HEK293 (cell line): ENCODE results near the gene DSCAM.

Experiments
- CTCF ChIA-PET: fragments of 350-600 bp; formaldehyde crosslinking; extraction: SDS; loops from one replicate; lab custom pipeline; 2021; ENCODE audit warnings: antibody characterized with exemption; lab: Yijun Ruan, JAX
- POLR2A ChIA-PET: fragments of 300-600 bp; formaldehyde crosslinking; extraction: SDS; loops from one replicate; lab custom pipeline; 2020; ENCODE audit warnings: antibody characterized with exemption, inconsistent platforms; lab: Yijun Ruan, JAX
- H3K27ac ChIP-seq: fragments of 200-500 bp; sonication (Bioruptor generic); 2 replicates; pipeline ENCODE4 v1.5.1; 2014; ENCODE audit warnings: low read depth, low read length, control low read depth, inconsistent platforms; ENCODE audit errors: extremely low read depth
- H3K36me3 ChIP-seq, 2 experiments: fragments of 200-500 bp in 1 of 2; sonication (Bioruptor generic) in 1 of 2; 1 replicate in 1 of 2; 2 replicates in 1 of 2; pipeline ENCODE4 v1.5.1; 2014 to 2017; ENCODE audit warnings: inconsistent platforms in 2 of 2, low read length in 2 of 2; ENCODE audit not compliant: control insufficient read depth in 2 of 2, insufficient read depth in 1 of 2
- H3K4me1 ChIP-seq: fragments of 200-500 bp; sonication (Bioruptor generic); 2 replicates; pipeline ENCODE4 v1.5.1; 2014; ENCODE audit warnings: mild to moderate bottlenecking, low read length, inconsistent platforms; ENCODE audit not compliant: control insufficient read depth, insufficient read depth
- H3K4me3 ChIP-seq: 2 replicates; pipeline ENCODE4 v1.5.1; 2011; ENCODE audit warnings: low read depth, mild to moderate bottlenecking, control low read depth, low read length, moderate library complexity
- H3K9me3 ChIP-seq: fragments of 200-500 bp; sonication (Bioruptor generic); 2 replicates; pipeline ENCODE4 v1.5.1; 2014; ENCODE audit warnings: low read depth, low read length, inconsistent platforms; ENCODE audit not compliant: control insufficient read depth, insufficient read depth
- AEBP2 ChIP-seq: fragments of 450-650 bp; formaldehyde crosslinking; IDR thresholded peaks from 2 replicates; pipeline ENCODE4 v1.5.1; 2016; ENCODE audit warnings: missing biosample characterization, missing genetic modification characterization, borderline replicate concordance
- HOXA7 ChIP-seq: sonication (generic); formaldehyde crosslinking; IDR thresholded peaks from 2 replicates; pipeline ENCODE4 v1.8.1; 2022; ENCODE audit warnings: missing genetic modification reagents, borderline replicate concordance
- KLF7 ChIP-seq: fragments of 450-650 bp; formaldehyde crosslinking; IDR thresholded peaks from 2 replicates; pipeline ENCODE4 v1.5.1; 2016; ENCODE audit warnings: missing biosample characterization, missing genetic modification characterization, borderline replicate concordance
- KLF9 ChIP-seq: fragments of 450-650 bp; formaldehyde crosslinking; IDR thresholded peaks from 2 replicates; pipeline ENCODE4 v1.5.1; 2016; ENCODE audit warnings: missing biosample characterization, missing genetic modification characterization, low read depth
- REPIN1 ChIP-seq: fragments of 450-650 bp; formaldehyde crosslinking; IDR thresholded peaks from 2 replicates; pipeline ENCODE4 v1.5.1; 2017; ENCODE audit warnings: missing biosample characterization, missing genetic modification characterization, low read depth
- SALL2 ChIP-seq: fragments of 450-650 bp; formaldehyde crosslinking; IDR thresholded peaks from 2 replicates; pipeline ENCODE4 v1.5.0; 2017; ENCODE audit warnings: missing biosample characterization, mild to moderate bottlenecking, missing genetic modification characterization, borderline replicate concordance
- SP3 ChIP-seq: fragments of 450-650 bp; formaldehyde crosslinking; IDR thresholded peaks from 2 replicates; pipeline ENCODE4 v1.5.1; 2016; ENCODE audit warnings: missing biosample characterization, missing genetic modification characterization
- TSHZ1 ChIP-seq: fragments of 450-650 bp; formaldehyde crosslinking; IDR thresholded peaks from 2 replicates; pipeline ENCODE4 v1.5.1; 2016; ENCODE audit warnings: missing biosample characterization, missing genetic modification characterization, borderline replicate concordance
- ZBTB1 ChIP-seq: fragments of 450-650 bp; formaldehyde crosslinking; IDR thresholded peaks from 2 replicates; pipeline ENCODE4 v1.5.1; 2016; ENCODE audit warnings: missing biosample characterization, missing genetic modification characterization
- ZBTB26 ChIP-seq: fragments of 450-650 bp; formaldehyde crosslinking; optimal IDR thresholded peaks from 2 replicates; pipeline ENCODE3; 2016; ENCODE audit warnings: missing biosample characterization, mild to moderate bottlenecking, missing genetic modification characterization
- ZIC2 ChIP-seq: fragments of 450-650 bp; formaldehyde crosslinking; IDR thresholded peaks from 2 replicates; pipeline ENCODE4 v1.5.1; 2016; ENCODE audit warnings: missing biosample characterization, missing genetic modification characterization
- ZNF10 ChIP-seq: fragments of 450-650 bp; formaldehyde crosslinking; IDR thresholded peaks from 2 replicates; pipeline ENCODE4 v1.5.1; 2017; ENCODE audit warnings: missing biosample characterization, missing genetic modification characterization
- ZNF114 ChIP-seq: fragments of 450-650 bp; formaldehyde crosslinking; IDR thresholded peaks from 2 replicates; pipeline ENCODE4 v1.5.0; 2017; ENCODE audit warnings: missing biosample characterization, missing genetic modification characterization
- ZNF169 ChIP-seq: fragments of 450-650 bp; formaldehyde crosslinking; IDR thresholded peaks from 2 replicates; pipeline ENCODE4 v1.5.1; 2016; ENCODE audit warnings: missing biosample characterization, missing genetic modification characterization
- ZNF223 ChIP-seq: fragments of 450-650 bp; formaldehyde crosslinking; IDR thresholded peaks from 2 replicates; pipeline ENCODE4 v1.5.1; 2016; ENCODE audit warnings: missing biosample characterization, missing genetic modification characterization
- ZNF26 ChIP-seq: fragments of 450-650 bp; formaldehyde crosslinking; IDR thresholded peaks from 2 replicates; pipeline ENCODE4 v1.5.1; 2016; ENCODE audit warnings: missing biosample characterization, missing genetic modification characterization
- ZNF350 ChIP-seq: fragments of 450-650 bp; formaldehyde crosslinking; IDR thresholded peaks from 2 replicates; pipeline ENCODE4 v1.5.0; 2017; ENCODE audit warnings: missing biosample characterization, mild to moderate bottlenecking, missing genetic modification characterization
- ZNF354C ChIP-seq: fragments of 450-650 bp; formaldehyde crosslinking; IDR thresholded peaks from 2 replicates; pipeline ENCODE4 v1.5.1; 2016; ENCODE audit warnings: missing biosample characterization, missing genetic modification characterization, low read depth, borderline replicate concordance
- ZNF561 ChIP-seq: fragments of 450-650 bp; IDR thresholded peaks from 2 replicates; pipeline ENCODE4 v1.5.1; 2018; ENCODE audit warnings: missing biosample characterization, missing genetic modification characterization, borderline replicate concordance
- ZNF600 ChIP-seq: fragments of 450-650 bp; formaldehyde crosslinking; IDR thresholded peaks from 2 replicates; pipeline ENCODE4 v1.5.1; 2016; ENCODE audit warnings: missing biosample characterization, missing genetic modification characterization
- ZNF621 ChIP-seq: fragments of 450-650 bp; formaldehyde crosslinking; IDR thresholded peaks from 2 replicates; pipeline ENCODE4 v1.5.1; 2017; ENCODE audit warnings: missing biosample characterization, missing genetic modification characterization
- ZNF785 ChIP-seq: fragments of 450-650 bp; formaldehyde crosslinking; IDR thresholded peaks from 2 replicates; pipeline ENCODE4 v1.5.1; 2016; ENCODE audit warnings: missing biosample characterization, missing genetic modification characterization
- ZNF791 ChIP-seq: fragments of 450-650 bp; formaldehyde crosslinking; IDR thresholded peaks from 2 replicates; pipeline ENCODE4 v1.5.1; 2016; ENCODE audit warnings: missing biosample characterization, missing genetic modification characterization
- ZNF792 ChIP-seq: fragments of 450-650 bp; formaldehyde crosslinking; IDR thresholded peaks from 2 replicates; pipeline ENCODE4 v1.5.1; 2016; ENCODE audit warnings: missing biosample characterization, missing genetic modification characterization
- ZSCAN18 ChIP-seq: fragments of 450-650 bp; formaldehyde crosslinking; IDR thresholded peaks from 2 replicates; pipeline ENCODE4 v1.5.1; 2016; ENCODE audit warnings: missing biosample characterization, missing genetic modification characterization
- ZSCAN5A ChIP-seq: fragments of 450-650 bp; formaldehyde crosslinking; IDR thresholded peaks from 2 replicates; pipeline ENCODE4 v1.5.1; 2016; ENCODE audit warnings: missing biosample characterization, missing genetic modification characterization

DSCAM gene

GRCh38 chr21:40564318-40564717, 282.6 kb downstream of the DSCAM start:
- TF ChIP-seq ZIC2 (tag by site-specific recombination) (no peak), SALL2 (no peak), ZNF10 (tag by site-specific recombination) (no peak), KLF7 (tag by site-specific recombination) (no peak), ZNF792 (tag by site-specific recombination) (no peak), ZNF561 (tag by site-specific recombination) (no peak), ZNF354C (tag by site-specific recombination) (no peak), TSHZ1 (no peak), ZNF791 (tag by site-specific recombination) (no peak), ZNF114 (tag by site-specific recombination) (no peak), ZSCAN5A (tag by site-specific recombination) (no peak), ZSCAN18 (tag by site-specific recombination) (no peak), HOXA7 (CRISPR knock-in tag) (no peak), ZNF600 (no peak), ZNF169 (tag by site-specific recombination) (no peak), ZNF785 (tag by site-specific recombination) (no peak)
- CTCF ChIA-PET, result interaction anchor here (0.7 kb wide), 1 partner anchor 421 kb away, joined by 4 read pairs; no protein-coding TSS in a partner anchor

GRCh38 chr21:40563900-40564299, 283.1 kb downstream of the DSCAM start:
- H3K27ac ChIP-seq, result no peak overlapping the region
- H3K9me3 ChIP-seq, result no peaks in the 10 kb centered on the region
- CTCF ChIA-PET, result interaction anchor here (0.7 kb wide), 1 partner anchor 420 kb away, joined by 4 read pairs; no protein-coding TSS in a partner anchor
- POLR2A ChIA-PET, result no interaction called here
- H3K36me3 ChIP-seq, result no peaks in the 10 kb centered on the region
- H3K4me1 ChIP-seq, result no peaks in the 10 kb centered on the region
- no peak overlapping the region for H3K4me3 ChIP-seq
- TF ChIP-seq ZNF223 (tag by site-specific recombination), result no peak
- no peak for TF ChIP-seq ZBTB26
- TF ChIP-seq KLF9, result no peak
- TF ChIP-seq ZNF621 (tag by site-specific recombination), result no peak
- TF ChIP-seq ZNF26 (tag by site-specific recombination), result no peak
- no peak for TF ChIP-seq REPIN1 (tag by site-specific recombination)
- no peak for TF ChIP-seq ZNF350
- no peak for TF ChIP-seq AEBP2 (tag by site-specific recombination)
- no peak for TF ChIP-seq ZBTB1 (tag by site-specific recombination)
- no peak for TF ChIP-seq SP3 (tag by site-specific recombination)

More at GRCh38 chr21:40564318-40564717, 282.6 kb downstream of the DSCAM start:
- H3K27ac ChIP-seq, result no peak overlapping the region
- POLR2A ChIA-PET, result no interaction called here
- H3K4me3 ChIP-seq, result no peak overlapping the region
- H3K9me3 ChIP-seq, result no peaks in the 10 kb centered on the region
- H3K4me1 ChIP-seq, result no peaks in the 10 kb centered on the region
- H3K36me3 ChIP-seq, result no peaks in the 10 kb centered on the region
